ENCODE data around the gene DYNC1I1. TPM values are rescaled to one million over a fixed set of nuclear protein-coding genes. Genes with fewer than 3 reads are reported as not detected.

DYNC1I1 gene
- total RNA-seq, 1 experiment from 2014 or later, result 3.2 TPM

DNA sequence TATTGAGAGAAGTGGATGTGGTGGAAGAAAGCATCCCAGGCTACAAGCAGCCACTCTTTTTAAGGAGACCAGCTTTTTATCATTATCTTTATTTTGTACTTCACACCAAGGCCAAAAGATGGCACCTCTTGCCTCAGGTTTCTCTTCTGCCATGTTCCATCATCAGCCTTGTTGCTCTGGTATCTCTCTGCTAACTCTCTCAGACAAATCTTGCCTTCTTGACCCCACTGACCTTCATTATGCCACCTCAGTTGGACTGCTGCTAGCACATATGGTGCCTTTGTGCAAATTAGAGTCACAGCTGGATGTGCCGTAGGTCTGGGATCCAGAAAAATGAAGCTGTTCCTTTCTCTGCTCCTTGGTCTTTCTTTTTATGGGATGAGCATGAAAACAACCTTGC lies 47.1 kb upstream of the DYNC1I1 start:
- Histone ChIP-seq H3K18ac (ENCODE audit: insufficient read length, low read depth, low read length) (no peak overlapping the region), H3K4me1 (ENCODE audit: insufficient read depth, low read length) (no peaks in the 10 kb centered on the region), H3T11ph (ENCODE audit: low read length) (no peak overlapping the region), H4K91ac (ENCODE audit: insufficient read length, low read depth, low read length) (no peak overlapping the region), H3K56ac (ENCODE audit: insufficient read length, low read depth, low read length) (no peak overlapping the region), H2AFZ (ENCODE audit: low read length) (no peak overlapping the region), H3K4me2 (ENCODE audit: insufficient read depth, insufficient read length, low read length) (no peak overlapping the region), H3K14ac (ENCODE audit: insufficient read depth, low read length) (no peak overlapping the region), H2AK5ac (ENCODE audit: insufficient read length, low read length) (no peak overlapping the region), H2BK5ac (ENCODE audit: insufficient read length, low read length) (no peak overlapping the region), H3K79me2 (ENCODE audit: insufficient read depth, low read length) (no peaks in the 10 kb centered on the region), H3K9ac (ENCODE audit: extremely low read depth, insufficient read length, low read length) (no peak overlapping the region), H2BK15ac (ENCODE audit: low read depth, low read length) (no peak overlapping the region), H4K20me1 (ENCODE audit: control insufficient read depth, insufficient read depth, insufficient read length) (no peaks in the 10 kb centered on the region), H3K27ac (ENCODE audit: insufficient read length, low read depth, low read length) (no peak overlapping the region), H3K23ac (ENCODE audit: insufficient read length, low read depth, low read length) (no peak overlapping the region), H3K4ac (ENCODE audit: low read depth, low read length) (no peak overlapping the region), H3K23me2 (ENCODE audit: insufficient read length, low read depth, low read length, poor library complexity, severe bottlenecking) (no peaks in the 10 kb centered on the region), H2BK12ac (ENCODE audit: insufficient read length, low read depth, low read length) (no peak overlapping the region), H3K9me3 (ENCODE audit: control insufficient read depth, low read depth, low read length) (no peaks in the 10 kb centered on the region), H4K5ac (ENCODE audit: insufficient read length, low read depth, low read length) (no peak overlapping the region), H3K79me1 (ENCODE audit: insufficient read depth, low read depth, low read length, poor library complexity, severe bottlenecking) (no peaks in the 10 kb centered on the region), H4K8ac (replicated peaks; ENCODE audit: insufficient read length, low read depth, low read length) (no peak overlapping the region), H2BK20ac (ENCODE audit: low read depth, low read length, poor library complexity, severe bottlenecking) (no peak overlapping the region), H2BK120ac (ENCODE audit: low read depth, low read length, poor library complexity, severe bottlenecking) (no peak overlapping the region), H3K27me3 (ENCODE audit: insufficient read depth, low read length) (no peaks in the 10 kb centered on the region)
- Mint-ChIP-seq H3K4me1 (no peaks in the 10 kb centered on the region), H3K4me3 (no peak overlapping the region), H3K27ac (no peak overlapping the region), H3K27me3 (ENCODE audit: low read depth) (peaks cover 6% of the 10 kb centered on the region), H3K36me3 (ENCODE audit: insufficient read depth in 1 of 3, low read depth in 3 of 3) (no peaks in the 10 kb centered on the region), H3K9me3 (no peaks in the 10 kb centered on the region)
- no CpG with 5 or more reads among the region's 1 CpG for whole genome bisulfite sequencing (ENCODE audit: extremely low coverage, insufficient read length, low lambda C conversion rate)
- no peak for DNase-seq
- TF ChIP-seq, protein P1, sequence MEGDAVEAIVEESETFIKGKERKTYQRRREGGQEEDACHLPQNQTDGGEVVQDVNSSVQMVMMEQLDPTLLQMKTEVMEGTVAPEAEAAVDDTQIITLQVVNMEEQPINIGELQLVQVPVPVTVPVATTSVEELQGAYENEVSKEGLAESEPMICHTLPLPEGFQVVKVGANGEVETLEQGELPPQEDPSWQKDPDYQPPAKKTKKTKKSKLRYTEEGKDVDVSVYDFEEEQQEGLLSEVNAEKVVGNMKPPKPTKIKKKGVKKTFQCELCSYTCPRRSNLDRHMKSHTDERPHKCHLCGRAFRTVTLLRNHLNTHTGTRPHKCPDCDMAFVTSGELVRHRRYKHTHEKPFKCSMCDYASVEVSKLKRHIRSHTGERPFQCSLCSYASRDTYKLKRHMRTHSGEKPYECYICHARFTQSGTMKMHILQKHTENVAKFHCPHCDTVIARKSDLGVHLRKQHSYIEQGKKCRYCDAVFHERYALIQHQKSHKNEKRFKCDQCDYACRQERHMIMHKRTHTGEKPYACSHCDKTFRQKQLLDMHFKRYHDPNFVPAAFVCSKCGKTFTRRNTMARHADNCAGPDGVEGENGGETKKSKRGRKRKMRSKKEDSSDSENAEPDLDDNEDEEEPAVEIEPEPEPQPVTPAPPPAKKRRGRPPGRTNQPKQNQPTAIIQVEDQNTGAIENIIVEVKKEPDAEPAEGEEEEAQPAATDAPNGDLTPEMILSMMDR (conservative IDR thresholded peaks at IDR 0.05), result peak; percentile 42
